Fibroblast of skin of left biceps (primary cell): ENCODE data around the gene DUSP6.
A peak's percentile ranks its signal among the peaks of the same experiment; 100 is the strongest.
"Not testable (repeated sequence)": the region's sequence is repeated elsewhere in the genome, so short reads cannot be mapped to it uniquely, and the experiment has no call there.

Experiments used
- DNase-seq, 2 experiments: peaks; one replicate each; pipeline ENCODE4 v3.0.0-alpha.2; 2013; ENCODE audit warnings: low read depth in 2 of 2

The DUSP6 gene

DNA sequence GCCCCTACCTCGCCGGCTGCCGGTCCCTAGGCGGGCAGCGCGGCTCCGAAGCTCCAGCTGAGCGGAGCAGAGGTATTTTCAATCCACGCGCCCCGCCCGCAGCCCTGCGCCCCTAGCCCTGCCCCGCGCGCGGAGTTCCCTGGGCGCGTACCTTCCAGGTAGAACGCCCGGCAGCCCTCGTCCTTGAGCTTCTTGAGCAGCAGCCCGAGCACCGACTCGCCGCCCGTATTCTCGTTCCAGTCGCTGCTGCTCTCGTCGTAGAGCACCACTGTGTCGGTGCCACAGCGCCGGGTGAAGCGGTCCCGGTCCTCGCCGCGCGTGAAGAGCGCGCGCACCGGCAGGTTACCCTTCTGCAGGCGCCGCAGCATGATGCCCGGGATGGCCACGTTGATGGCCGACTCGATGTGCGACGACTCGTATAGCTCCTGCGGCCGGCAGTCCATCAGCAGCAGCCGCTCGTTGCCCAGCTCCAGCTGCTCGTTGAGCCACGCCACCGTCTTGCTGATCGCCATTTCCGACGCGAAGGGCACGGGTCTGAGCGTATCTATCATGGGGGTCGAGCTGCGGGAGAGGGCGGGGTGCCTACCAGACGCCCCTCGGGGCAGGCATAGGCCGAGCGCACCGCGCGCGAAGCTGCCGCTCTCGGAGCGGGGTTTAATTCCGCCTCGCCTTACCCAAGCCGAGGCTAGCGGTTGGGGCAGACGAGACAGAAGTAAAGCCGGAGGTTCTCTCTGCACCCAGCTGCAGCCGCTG is 636 bp downstream of the DUSP6 start:
- no peak for DNase-seq

DNA sequence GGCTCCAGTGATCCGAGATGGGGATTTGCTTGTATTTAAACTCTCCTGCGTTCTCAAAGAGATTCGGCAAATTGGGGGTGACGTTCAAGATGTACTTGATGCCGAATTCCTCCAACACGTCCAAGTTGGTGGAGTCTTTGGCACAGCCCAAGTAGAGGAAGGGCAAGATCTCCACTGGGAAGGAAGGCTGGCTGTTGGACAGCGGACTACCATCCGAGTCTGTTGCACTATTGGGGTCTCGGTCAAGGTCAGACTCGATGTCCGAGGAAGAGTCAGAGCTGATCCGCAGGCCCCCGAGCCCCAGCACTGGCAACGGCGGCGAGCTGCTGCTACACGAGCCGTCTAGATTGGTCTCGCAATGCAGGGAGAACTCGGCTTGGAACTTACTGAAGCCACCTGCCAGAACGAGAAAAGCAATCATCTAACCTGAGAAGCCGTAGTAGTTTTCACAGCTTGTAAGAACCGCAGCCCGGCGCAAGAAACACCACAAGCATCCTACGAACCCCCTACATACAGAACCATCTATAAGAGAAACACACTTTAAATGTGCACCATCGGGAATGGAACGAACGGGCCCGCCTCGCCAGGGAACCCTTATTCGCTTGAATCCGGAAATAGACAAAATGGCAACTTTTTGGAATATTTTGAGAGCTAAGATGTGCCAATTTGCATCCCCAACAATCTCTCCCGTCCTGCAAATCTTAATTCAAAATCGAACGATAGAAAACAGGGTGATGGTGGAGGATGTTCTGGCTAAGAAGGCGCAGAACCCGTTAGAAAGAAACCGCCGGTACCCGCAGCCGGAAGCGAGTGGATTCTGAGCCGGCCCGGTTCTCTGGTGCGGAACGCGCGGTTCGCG is 1.4 kb downstream of the DUSP6 start:
- no peak for DNase-seq

DNA sequence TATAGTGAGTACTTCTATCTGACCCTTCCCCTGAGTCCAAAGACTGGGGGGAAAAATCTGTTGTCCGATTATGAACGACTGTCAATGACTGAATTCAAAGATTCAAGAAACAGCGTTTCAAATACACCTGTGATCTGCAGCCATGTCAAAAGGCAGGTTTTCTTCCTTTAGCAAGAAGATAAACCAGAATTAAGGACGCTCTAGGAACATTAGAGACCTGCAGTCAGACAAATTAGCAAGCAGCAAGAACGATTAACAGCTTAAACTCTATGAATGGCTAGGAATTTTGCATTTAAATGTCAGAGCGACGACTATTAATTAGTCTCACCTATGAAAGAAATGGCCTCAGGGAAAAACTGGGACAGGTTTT is 2.1 kb downstream of the DUSP6 start:
- no peak for DNase-seq

DNA sequence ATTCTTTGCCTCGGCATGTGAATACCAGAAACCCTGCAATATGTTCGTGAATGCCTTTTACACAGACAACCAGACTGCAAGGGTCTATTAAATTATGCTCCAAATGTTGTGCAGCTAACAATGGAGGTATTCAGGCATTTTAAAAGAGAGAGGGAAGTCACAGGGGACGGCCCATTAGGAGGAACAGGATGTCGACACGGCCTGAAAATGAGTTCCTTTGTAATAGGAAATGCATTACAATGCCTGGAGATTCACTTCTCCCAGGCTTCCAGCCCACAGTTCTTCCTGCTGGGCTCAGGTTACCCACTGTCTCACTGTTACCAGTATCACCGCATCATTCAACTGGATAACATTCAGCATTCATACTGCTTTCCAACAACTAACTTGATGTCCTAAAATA is 2.5 kb downstream of the DUSP6 start:
- peak in 1 of 2 experiments; percentile 28 for DNase-seq

DNA sequence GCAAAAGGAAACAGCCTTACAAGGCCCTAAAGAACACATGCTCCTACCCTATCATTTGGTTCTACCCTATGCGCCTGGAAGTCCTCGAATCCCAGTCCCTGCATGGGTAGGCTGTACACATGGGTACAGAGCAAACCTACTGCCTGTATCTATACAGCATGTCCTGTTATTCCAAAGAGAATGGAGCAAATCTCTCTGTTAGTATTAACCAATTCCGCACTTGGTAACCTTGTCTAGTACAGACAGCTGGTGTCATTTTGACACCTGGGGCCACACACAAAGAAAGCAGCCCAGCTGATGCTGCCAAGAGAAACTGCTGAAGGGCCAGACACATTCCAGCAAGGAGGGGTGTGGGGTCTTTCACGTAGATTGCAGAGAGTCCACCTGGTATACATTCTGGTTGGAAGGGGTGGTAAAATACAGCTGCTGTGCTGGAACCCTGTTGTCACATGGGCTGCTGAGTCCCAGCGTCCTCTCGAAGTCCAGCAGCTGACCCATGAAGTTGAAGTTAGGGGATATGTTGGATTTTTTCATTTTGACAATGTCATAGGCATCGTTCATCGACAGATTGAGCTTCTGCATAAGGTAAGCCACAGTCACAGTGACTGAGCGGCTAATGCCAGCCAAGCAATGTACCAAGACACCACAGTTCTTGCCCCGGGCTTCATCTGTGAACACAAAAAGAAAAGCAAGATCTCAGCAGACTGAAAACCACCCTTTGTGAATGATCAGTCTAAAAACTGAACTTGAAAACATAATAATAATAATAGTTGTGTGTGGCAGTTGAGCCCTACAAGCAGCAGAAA is 3.2 kb downstream of the DUSP6 start:
- no peak for DNase-seq

DNA sequence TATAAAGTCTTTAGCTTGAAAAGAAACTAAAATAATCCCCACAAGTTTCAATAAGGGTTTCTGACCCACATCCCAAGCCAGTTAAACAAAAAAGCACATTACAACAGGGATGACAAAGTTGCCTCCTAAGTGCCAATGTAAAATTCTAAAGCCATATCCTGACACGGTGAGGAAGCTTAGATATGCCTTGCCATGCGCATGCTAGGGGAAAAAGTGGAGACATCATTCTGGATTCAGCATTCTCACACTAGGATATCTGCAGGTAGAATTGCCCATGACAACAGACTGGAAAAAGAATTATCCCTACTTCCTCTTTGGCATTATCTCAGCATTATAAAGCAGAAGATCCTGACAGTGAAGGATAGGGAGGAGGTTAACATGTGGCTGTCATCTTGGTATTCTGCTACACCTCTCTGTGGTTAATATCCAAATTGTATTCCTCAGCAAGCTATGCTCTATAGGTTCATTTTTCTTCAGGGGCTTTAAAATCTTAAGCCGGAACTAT is 4.9 kb downstream of the DUSP6 start:
- DNase-seq = no peak

DNA sequence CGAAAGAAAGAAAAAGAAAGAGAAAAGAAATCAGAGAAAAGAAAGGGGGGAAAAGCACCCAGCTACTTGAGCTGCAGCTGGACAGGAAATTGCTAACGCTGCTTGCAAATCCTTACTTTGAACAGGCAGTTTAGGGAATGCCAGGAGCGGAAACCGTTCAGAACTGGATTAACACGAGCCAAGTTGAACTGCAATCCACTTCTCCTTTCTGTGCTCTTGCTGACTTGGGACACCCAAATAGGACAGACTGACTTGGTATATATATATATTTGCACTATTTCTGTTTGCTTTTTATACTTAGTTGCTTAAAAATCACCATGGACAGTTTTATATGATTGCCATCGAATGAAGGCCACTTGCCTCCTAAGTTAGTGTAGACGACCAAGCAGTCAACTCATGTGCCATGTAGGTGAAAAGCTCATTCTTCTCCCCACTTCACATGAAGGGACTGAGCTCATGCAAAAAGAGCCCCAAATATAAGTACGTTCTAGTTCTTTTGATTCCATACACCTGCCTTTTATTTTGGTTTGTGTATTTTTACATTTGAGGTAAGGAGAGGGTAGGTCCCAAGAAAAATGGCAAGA is 5.5 kb downstream of the DUSP6 start:
- DNase-seq = peak in 1 of 2 experiments; percentile 16

DNA sequence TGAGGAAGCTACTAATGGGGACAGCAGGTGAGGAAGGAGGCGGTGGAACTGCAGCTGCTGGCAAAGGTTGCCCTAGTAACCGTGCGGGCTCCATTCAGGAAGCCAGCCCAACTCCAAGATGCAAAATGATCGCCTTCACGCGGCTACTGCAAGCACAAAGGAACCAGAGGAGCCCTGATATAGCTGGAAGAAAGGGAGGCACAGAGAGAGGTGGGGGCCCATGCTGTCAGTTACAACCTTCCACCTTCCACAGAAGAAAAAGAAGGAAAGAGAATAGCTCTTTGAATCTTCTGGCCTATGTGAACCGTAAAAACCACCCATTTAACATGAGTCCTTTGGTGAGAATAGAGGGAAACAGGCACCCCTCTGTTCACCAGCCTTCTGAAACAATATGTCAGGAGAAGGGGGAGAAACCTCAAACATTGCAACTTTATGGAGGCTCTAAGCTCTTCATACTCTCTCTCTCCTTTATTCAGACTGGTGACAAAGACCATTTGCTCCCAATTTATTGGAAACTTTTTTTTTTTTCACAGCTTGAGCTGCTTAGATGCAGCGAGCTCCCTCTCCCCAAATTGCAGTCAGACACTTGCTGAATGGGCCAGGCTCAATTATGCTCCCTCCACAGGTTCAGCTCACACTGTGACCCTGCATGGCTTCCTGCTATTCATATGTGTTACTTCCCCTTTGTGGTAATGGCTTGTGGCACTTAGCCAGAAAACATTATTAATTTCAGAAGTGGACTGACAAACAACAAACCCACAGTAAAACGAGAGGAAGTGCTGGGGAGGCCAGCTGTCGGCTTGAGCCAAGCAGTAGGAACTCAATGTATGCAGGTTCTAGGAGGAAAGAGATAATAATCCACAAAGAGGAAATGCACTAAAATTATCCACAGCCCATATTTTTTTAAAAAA is 6.2 kb downstream of the DUSP6 start:
- peak in 1 of 2 experiments; percentile 34 for DNase-seq

DNA sequence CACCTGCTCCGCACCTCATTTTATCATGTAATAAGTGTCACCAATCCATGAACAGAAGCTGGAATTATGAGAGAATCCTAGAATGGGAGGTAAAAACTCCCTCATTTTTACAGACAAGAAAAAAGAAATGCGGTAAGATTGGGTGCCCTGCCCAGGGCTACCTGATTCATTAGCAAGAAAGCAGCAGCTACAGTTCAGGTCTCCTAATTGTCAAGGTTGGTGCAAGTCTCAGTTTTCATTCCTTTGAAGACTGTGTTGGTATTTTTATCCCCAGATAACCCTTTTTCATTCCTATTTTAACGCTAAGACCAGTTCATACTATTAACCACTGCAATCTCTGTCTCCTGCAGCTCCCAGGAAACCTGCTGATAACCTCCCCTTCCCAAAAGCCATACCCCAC is 6.9 kb downstream of the DUSP6 start:
- no peak for DNase-seq

DNA sequence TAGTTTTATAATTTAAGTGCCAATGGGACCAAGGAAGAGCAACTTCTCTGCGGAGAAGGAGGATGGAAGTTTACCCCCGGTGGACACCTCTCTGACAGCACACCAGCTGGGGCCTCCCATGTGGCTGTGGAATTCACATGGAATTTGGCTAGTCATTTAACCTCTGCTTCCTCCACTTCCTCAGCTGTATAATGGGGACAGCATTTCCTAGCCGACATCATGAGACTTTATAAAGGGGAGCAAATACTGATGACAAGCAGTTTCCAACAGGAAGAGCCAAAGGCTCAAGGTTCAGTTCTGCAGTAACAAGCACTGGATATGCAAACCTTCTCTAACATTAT is 7.5 kb downstream of the DUSP6 start:
- no peak for DNase-seq

DNA sequence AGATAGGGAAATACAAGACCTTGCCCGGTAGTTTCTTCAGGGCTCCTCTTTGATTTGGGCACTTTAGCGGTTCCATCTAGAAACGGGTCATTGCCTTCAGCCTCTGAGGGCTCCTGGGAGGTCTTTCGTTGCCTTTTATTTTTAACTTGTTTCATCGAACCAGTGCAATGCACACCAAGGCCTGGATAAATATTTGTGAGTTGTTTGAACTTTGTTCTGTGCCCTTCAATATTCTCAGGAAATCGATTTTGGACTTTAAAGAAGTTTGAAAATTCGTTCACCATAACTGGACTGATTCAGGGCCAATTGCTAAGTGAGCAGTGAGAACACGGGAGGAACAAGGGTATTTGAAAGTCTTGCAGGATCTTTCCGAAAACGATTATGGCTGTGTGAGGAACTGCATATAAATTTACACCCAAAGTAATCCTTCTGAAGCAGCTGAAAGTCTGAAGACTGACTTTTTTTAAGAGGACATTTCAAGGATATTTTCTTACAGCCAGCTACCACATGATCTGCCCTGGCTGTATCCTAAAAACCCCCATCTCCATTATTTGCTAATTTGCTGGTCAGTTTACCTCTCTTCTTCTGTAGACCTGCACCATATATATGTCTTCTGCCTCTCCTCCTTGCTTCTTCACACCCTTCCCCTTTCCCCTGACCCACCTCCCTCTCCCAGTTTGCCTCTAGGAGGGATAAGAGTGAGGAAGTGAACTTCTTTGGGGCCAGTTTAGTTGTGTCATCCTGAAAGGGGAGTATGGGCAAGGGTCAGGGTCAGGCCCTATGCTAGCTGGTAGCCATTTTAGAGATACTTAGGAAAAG is 8.0 kb downstream of the DUSP6 start:
- no peak for DNase-seq

DNA sequence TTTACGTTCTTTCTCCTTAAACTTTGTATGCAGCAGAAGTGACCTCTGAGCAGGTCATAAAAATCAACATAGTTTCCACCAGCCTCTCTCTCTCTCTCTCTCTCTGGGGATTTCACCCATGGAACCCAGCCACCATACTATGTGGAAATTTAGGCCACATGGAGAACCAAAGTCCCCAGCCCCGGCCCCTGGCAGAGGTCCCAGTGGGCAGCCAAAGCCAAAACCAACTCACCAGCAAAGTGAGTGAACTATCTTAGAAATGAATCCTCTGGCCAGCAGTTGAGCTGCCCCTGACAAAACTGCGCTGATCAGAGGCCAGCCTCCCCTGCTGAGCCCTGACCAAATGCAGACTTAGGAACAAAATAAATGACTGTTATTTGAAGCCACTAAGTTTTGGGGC is 9.2 kb downstream of the DUSP6 start:
- no peak for DNase-seq

DNA sequence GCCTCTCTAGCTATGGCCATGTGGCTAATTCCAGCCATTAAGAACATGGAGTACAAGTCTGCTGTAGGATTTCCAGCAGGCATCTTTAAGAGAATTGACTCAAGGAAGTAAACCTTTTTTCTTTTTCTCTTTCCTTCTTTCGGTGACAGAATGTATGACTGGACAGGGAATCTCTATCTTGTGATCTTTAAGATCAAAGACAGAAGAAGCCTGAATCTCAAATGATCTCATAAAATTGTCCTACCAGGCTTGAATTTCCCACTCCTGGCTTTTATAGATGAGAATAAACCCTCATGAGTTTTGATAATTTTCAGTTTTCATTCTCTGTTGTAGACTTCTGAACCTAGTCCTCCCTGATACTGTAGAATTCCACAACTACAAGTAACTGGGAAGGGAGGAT is 11.4 kb downstream of the DUSP6 start:
- no peak for DNase-seq

DNA sequence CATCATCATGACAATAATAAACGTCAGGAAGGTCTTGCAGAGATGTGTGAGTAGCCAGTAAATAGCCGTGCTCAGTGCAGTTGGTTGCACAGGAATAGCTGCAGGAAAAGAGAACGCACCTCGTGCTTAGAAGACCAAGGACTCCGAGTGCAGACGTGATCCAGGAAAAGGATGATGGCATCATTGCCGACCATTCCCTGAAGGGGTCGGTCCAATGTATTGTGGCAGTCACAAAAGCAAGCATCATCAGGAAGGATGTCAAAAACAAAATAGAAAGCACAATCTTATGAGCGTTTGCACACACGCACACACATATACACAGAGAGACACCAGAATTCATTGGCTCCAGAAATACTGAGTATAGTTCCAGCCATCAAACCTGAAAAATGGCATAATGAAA is 12.8 kb downstream of the DUSP6 start:
- no peak for DNase-seq

DNA sequence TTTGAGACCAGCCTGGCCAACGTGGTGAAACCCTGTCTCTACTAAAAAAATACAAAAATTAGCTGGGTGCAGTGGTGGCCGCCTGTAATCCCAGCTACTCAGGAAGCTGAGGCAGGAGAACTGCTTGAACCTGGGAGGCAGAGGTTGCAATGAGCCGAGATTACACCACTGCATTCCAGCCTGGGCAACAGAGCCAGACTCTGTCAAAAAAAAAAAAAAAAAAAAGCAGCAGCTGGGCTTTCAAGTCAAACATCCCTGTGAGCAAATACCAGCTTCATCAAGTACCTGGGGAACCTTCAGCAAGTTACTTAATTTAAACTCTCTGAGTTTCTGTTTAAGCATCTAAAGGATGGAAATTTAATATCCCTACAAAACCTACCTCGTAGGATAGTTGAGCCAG is 15.2 kb downstream of the DUSP6 start:
- DNase-seq = not testable (repeated sequence)

DNA sequence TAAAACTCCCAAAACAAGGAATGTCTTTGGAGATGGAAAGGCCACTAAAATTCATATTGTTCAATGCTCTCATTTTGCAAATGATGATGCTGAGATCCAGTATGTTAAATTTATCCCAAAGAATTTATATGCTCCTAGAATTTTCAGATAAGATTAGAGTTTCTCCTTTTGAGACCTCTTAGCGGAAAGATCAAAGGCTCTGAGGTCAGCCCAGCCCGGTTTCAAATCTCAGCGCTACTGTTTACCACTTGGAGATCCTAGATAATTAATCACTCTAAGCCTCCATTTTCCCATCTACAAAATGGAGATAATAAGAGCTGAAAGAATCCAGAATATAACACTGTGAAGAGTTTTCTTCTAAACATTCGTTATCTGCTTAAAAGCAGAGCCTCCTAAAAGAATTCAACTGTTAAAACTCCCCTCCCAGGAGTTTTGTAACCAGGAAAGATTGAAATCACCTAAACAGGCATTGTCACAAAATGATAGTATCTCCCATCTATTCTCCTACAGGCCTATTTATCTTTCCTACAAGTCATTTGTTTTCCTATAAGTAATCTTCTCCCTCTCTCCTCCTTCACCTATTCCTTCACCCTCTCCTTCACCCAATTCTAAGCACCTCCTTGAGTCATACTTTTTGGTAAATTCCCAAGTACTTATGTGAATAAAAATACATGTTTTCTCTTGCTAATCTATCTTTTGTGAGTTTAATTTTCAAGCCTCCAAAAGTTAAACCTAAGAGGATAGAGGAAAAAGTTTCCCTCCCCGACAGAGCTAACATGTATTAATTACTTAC is 16.7 kb downstream of the DUSP6 start:
- no peak for DNase-seq

DNA sequence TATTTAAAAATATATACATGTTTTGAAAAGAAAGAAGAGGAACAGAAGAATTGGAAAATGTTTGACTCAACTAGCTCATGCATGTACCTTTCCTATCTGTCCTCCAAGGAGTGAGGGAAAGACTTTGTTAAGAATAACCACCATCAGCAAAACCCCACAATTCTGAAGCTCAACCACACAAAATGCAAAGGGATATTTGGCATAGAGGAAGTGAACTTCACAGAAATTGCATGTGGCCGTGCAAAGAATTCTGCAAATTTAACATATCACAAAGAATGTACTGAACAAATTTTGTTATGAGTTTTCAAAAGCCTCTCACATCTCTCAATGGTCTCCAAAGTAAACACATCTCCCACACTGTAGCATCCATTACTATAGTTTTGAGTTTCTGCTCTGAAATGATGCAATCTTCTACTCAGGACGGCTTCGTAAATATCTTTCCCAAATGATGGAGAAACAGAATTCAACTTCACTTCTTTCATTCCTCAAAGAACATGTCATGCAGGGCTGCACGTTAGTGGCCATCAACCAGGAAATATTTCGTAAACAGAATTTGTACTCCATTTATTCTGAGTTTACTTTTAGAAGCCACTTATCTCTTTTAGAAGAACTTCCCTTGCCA is 17.6 kb downstream of the DUSP6 start:
- DNase-seq = no peak

DNA sequence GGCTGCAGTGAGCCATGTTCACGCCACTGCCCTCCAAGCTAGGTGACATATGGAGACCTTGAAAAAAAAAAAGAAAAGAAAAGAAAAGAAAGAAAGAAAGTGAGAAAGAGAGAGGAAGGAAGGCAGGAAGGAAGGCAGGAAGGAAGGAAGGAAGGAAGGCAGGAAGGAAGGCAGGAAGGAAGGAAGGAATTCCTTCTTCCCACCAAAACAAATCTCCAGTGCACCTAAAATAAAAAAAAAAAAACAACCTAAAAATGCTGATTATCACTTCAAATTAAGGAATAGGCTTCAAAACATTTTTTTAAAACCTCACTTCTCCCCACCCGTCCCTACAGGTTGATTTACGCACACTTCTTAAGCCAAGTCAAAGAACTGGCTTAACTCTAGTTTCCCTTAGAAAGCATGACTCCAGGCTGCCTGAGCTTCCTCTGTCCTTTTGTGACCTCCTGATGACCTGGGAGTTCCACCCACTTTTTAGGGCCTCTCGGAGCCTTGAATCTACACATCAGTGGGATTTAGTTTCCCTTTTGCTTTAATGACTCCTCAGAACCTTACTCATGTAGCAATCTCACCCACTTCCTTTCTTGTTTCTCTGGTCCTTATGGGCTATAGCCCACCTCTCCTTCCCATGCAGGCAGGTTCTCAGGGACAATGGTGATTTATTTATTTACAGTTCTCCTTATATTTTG is 18.6 kb downstream of the DUSP6 start:
- no peak for DNase-seq
